GM18517 (cell line): ENCODE measurements around the gene BTBD2.
"Not testable (repeated sequence)": the region's sequence is repeated elsewhere in the genome, so short reads cannot be mapped to it uniquely, and the experiment has no call there.

Source experiments
- ATAC-seq: cut with Tn5 transposase; IDR thresholded peaks from one replicate; pipeline ENCODE4 v1.9.1; 2021; ENCODE audit warnings: mild to moderate bottlenecking, moderate library complexity; ENCODE audit not compliant: unreplicated experiment

BTBD2 gene

DNA sequence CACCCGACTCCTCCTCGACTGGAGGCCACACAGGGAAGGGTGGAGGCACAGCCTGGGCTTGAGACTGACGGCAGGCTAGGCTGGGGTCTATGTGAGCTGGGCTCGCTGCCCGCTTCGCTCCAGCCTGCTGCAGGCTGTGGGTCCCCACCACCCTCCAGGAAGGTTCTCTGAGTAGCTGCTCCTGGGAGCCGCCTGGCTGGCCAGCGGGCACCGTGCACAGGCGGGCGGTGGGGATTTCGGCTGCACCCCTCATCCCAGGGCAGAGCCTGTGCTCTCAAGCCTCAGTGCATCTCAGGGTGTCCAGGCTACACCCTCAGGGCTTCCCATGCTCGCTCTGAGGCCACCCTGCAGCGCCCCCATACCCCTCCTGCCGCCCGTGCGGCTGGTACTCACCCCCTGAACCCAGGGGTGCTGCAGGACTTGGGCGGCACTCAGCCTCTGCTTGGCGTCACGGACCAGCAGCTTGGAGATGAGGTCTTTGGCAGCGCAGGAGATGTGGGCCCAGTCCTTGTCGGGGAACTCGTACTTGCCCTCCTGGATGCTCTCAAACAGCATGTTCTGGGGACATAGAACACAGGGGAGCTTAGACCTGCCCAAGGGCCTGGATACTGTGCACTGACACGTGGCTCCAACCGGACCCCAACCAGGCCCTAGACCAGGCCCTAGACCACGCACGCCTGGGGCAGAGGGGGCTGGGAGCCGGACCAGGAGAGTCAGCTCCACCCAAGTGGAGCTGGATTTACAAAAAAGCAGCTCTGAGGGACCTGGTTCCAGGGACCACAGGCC, 25.3 kb upstream of the BTBD2 start:
- ATAC-seq: no peak

- ATAC-seq: no peak
Observed at GRCh38 chr19:2039959-2040646, 24.6 kb upstream of the BTBD2 start.

DNA sequence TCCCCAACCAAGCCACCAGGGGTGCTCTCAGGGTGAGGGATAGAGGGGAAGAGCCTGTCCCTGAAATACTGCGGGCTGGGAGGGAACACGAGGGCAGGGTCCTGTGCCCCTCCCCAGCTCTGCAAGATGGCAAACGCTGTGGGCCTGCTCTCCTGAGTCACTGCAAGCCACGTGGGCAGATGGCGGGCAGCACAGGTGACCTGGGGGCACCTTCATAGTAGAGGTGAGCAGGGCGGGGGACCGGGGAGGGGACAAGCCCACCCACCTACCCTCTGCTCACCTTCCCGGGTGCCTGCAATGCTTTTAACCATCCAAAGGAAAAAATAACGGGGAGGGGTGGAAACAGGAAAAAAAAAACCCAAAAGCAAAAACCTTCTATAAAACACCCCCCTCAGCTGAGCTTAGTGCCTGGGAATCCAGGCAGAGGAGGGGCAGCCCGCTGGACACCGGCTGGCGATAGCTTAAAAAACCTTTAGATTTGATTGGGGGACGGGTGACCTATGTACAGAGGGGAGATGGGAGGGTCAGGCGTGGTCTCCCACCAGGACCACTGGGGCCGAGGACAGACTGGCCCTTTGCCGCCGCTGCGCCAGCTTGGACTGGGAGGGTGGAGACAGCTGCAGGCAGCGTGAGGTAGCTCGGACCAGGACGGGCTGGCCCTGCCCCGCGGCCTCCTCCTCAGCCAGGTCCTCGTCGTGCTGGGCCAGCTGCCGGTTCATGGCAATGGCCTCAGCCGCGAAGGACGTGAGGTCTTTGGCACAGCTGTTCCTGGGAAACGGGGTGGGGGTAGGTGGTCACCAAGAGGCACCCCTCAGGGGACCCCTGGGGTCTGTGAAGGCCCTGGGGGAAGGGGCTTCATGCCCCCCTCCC, 23.8 kb upstream of the BTBD2 start:
- ATAC-seq: no peak

DNA sequence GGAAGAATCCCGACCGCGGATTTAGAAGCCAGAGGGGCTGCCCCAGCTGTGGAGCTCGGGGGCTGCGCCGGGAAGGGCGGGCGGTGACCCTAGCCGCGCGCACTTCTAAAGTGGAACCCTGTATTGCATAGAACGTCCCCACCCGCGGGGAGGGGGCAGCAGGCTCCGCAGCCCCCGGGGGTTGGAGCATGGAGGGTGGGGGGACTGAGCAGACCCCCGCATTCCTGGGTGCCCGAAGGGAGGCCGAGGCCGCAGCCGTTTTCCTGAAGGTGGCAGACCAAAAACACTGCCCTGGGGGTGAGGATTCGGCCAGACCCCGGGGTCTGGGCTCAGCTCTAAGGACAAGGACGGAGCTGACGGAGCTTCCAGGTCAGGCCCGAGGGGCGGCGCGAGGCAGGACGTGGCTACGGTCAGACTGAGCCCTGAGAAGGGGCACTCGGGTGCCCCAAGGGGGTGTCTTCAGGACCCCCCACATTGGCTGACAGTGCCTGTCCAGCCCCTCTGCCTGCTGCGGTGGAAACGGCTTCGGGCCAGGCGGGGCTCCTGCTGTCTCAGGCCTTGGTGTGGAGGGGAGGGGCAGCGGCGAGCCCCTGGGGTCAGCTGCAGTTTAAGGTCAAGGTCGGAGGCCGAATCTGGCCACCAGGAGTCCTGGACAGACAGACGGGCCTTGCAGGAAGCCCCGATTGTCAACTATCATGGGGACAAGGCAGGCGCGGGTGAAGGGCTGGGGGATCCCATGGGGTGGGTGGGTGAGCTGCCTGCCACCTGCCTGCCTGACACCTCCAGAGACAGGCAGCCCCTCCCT, 23.0 kb upstream of the BTBD2 start:
- ATAC-seq: no peak

GRCh38 chr19:2037651-2038255, 22.2 kb upstream of the BTBD2 start:
- ATAC-seq: no peak

- no peak for ATAC-seq
Observed at GRCh38 chr19:2036424-2036823, 20.9 kb upstream of the BTBD2 start.

DNA sequence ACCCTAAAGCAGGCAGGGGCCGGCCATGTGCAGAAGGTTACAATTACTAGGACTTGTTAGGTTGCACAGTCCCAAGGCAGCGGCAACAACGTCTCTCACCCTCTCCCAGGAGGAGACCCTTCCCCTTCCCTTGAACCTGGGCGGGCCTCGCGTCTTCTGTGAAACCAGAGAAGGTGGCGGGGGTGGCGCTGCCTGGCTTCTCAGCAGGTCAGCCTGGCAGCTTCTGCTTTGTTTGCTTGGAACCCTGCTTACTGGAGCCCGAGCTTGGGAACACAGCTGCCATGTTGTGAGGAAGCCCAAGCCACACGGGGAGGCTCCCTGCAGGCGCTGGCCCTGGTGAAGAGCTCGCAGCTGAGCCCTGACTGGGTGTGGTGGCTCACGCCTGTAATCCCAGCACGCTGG, 20.1 kb upstream of the BTBD2 start:
- ATAC-seq: no peak

GRCh38 chr19:2034729-2035589, 19.4 kb upstream of the BTBD2 start:
- no peak for ATAC-seq

DNA sequence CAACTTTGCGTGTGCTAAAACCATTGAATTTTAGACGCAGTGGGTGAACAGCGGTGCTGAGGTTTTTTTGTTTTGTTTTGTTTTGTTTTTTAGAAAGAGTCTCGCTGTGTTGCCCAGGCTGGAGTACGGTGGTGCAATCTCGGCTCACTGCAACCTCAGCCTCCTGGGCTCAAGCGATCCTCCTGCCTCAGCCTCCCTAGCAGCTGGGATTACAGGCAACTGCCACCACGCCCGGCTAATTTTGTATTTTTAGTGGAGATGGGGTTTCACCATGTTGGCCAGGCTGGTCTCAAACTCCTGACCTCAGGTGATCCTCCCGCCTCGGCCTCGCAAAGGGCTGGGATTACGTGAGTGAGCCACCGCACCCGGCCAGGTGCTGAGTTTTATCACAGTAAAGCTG, 18.7 kb upstream of the BTBD2 start:
- not testable (repeated sequence) for ATAC-seq

DNA sequence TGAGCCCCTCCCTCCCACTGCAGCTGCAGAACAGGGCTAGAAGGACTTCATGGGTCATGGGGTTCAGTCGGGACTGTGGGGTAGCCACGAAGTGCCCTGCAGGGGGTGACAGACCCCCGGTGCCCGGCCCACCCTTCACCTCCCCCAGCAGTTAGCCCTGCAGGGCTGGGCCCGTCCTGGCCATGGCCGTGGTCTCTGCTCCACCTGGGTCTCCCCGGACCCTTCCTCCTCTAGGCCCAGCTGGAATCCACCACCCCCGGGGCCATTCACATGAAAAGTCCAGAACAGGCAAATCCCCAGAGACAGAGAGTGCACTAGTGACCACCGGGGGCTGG, 18.3 kb upstream of the BTBD2 start:
- no peak for ATAC-seq

DNA sequence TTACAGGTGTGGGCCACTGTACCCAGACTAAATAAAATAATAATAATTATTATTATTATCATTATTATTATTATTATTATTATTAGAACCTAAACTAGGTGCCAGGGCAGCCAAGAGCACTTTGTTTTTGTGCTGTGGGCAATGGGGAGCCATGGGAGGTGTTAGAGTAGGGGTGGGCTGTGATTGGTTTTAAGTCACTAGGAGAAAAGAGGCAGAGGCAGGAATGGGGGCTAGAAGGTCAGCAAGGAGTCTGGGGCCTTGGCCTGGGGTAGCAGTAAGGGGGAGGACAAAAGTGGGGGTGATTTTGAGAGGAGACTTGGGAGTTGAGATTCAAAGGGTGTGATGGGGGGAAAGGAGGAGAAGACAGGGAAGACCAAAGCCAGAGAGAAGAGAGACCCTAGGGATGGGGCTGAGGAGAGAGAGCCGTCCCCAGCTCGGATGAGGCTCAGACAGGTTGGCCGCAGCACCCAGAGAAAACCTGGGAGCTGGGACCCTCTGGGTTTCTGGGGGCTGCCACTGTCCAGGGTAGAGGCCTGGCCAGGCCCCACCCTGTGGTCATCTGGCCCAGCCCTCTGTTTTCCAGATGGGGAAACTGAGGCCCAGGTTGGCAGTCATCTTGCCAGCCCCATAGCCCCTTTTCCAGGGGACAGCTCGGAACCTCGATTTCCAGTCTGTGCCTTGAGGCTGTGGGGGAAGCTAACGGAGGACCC, 17.8 kb upstream of the BTBD2 start:
- no peak for ATAC-seq

GRCh38 chr19:2032296-2032941, 16.9 kb upstream of the BTBD2 start:
- no peak for ATAC-seq

- no peak for ATAC-seq
Observed at GRCh38 chr19:2027361-2027760, 11.8 kb upstream of the BTBD2 start.

GRCh38 chr19:2026770-2027169, 11.3 kb upstream of the BTBD2 start:
- ATAC-seq: no peak

GRCh38 chr19:2022289-2022688, 6.8 kb upstream of the BTBD2 start:
- no peak for ATAC-seq

- no peak for ATAC-seq
Observed at GRCh38 chr19:2021453-2022140, 6.1 kb upstream of the BTBD2 start.

- ATAC-seq: no peak
Observed at GRCh38 chr19:2018752-2019151, 3.2 kb upstream of the BTBD2 start.
